Hepatocyte (in vitro differentiated cells): ENCODE data around the gene ATP8B3.

Experiments
- EZH2 ChIP-seq: fragments of 200-600 bp; sonication (generic); IDR thresholded peaks from 2 replicates; pipeline ENCODE4 v1.6.1; 2016; ENCODE audit warnings: antibody characterized with exemption, mild to moderate bottlenecking, borderline replicate concordance
- EZH2phosphoT487 ChIP-seq: fragments of 200-600 bp; sonication (generic); IDR thresholded peaks from one replicate; pipeline ENCODE4 v1.6.1; 2018; ENCODE audit warnings: antibody characterized with exemption, mild to moderate bottlenecking, low read depth, moderate library complexity; ENCODE audit not compliant: unreplicated experiment, severe bottlenecking
- TF ChIP-seq, protein P1 (sequence below): fragments of 200-600 bp; sonication (generic); IDR thresholded peaks from 2 replicates; pipeline ENCODE4 v1.5.1; 2016; ENCODE audit warnings: antibody characterized with exemption, mild to moderate bottlenecking; ENCODE audit not compliant: poor library complexity

GRCh38 chr19:1786668-1787067 lies 25.4 kb downstream of the ATP8B3 start:
- TF ChIP-seq, protein P1, sequence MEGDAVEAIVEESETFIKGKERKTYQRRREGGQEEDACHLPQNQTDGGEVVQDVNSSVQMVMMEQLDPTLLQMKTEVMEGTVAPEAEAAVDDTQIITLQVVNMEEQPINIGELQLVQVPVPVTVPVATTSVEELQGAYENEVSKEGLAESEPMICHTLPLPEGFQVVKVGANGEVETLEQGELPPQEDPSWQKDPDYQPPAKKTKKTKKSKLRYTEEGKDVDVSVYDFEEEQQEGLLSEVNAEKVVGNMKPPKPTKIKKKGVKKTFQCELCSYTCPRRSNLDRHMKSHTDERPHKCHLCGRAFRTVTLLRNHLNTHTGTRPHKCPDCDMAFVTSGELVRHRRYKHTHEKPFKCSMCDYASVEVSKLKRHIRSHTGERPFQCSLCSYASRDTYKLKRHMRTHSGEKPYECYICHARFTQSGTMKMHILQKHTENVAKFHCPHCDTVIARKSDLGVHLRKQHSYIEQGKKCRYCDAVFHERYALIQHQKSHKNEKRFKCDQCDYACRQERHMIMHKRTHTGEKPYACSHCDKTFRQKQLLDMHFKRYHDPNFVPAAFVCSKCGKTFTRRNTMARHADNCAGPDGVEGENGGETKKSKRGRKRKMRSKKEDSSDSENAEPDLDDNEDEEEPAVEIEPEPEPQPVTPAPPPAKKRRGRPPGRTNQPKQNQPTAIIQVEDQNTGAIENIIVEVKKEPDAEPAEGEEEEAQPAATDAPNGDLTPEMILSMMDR: no peak
- no peak for TF ChIP-seq EZH2phosphoT487
- no peak for TF ChIP-seq EZH2
